Measurements from ENCODE around the gene AVEN. TPM values are rescaled to one million over a fixed set of nuclear protein-coding genes. Genes with fewer than 3 reads are reported as not detected.

The AVEN gene
- polyA plus RNA-seq, 2 of the 4 experiments (the other 2 are of a cell fraction) = 23.8 to 27.2 TPM

- Histone ChIP-seq H3K4me3 (no peak overlapping the region), H3K4me1 (peaks cover 8% of the 10 kb centered on the region; the same call in 2 of the 3 replicates), H3K9me3 (no peaks in the 10 kb centered on the region), H3K27ac (no peak overlapping the region), H3K4me2 (no peak overlapping the region)
- TF ChIP-seq RCOR1 (IDR thresholded peaks at IDR 0.05; ENCODE audit: low read depth, low read length) = no peak
- no peak for TF ChIP-seq RARB (CRISPR knock-in tag; IDR thresholded peaks at IDR 0.05)
- TF ChIP-seq HOXA7 (CRISPR knock-in tag; IDR thresholded peaks at IDR 0.05) = no peak
- no peak for TF ChIP-seq BHLHE40 (IDR thresholded peaks at IDR 0.05; ENCODE audit: low read depth, low read length)
- TF ChIP-seq ZC3H11A (IDR thresholded peaks at IDR 0.05) = no peak
- DNase-seq (ENCODE audit: low read depth in 1 of 2, low spot score in 1 of 2) (no peak), FAIRE-seq (no peak), ATAC-seq (no peak)
- WGBS (ENCODE audit: missing lambda C conversion rate) = 88% methylated on average over 2 of the region's 2 CpGs
- ChIA-PET POLR2A (no interaction called here), CTCF (interaction anchor here (1.5 to 1.7 kb wide), 2 partner anchors 37 to 109 kb away, joined by 4 to 5 read pairs; no protein-coding TSS in a partner anchor)
Observed at GRCh38 chr15:33846142-33846541, 192.9 kb downstream of the AVEN start.

GRCh38 chr15:33844597-33844996 is 194.4 kb downstream of the AVEN start:
- CTCF ChIA-PET = no interaction called here
- POLR2A ChIA-PET = no interaction called here

GRCh38 chr15:33844186-33844585 is 194.8 kb downstream of the AVEN start:
- H3K4me1 ChIP-seq = peaks cover 8% of the 10 kb centered on the region; the same call in 2 of the 3 replicates
- H3K27ac ChIP-seq = no peak overlapping the region
- CTCF ChIA-PET = interaction anchor here (0.5 kb wide), 1 partner anchor 120 kb away, joined by 3 read pairs; no protein-coding TSS in a partner anchor
- WGBS (ENCODE audit: missing lambda C conversion rate) = 68% methylated on average over 4 of the region's 4 CpGs
- ATAC-seq = no peak; a peak in 1 of 6 replicates
- POLR2A ChIA-PET = no interaction called here
- DNase-seq (ENCODE audit: low read depth in 1 of 2, low spot score in 1 of 2) = no peak
- no peak for FAIRE-seq
- TF ChIP-seq GATA3 (IDR thresholded peaks at IDR 0.05; ENCODE audit: borderline replicate concordance) (no peak), USF2 (IDR thresholded peaks at IDR 0.05) (no peak), ESRRA (IDR thresholded peaks at IDR 0.05; ENCODE audit: borderline replicate concordance, low read length) (no peak), HMGXB4 (CRISPR knock-in tag; IDR thresholded peaks at IDR 0.05; ENCODE audit: borderline replicate concordance) (no peak), RNF2 (IDR thresholded peaks at IDR 0.05; ENCODE audit: borderline replicate concordance, low read depth) (no peak), HEYL (CRISPR knock-in tag; IDR thresholded peaks at IDR 0.05) (no peak), HOXB5 (CRISPR knock-in tag; IDR thresholded peaks at IDR 0.05) (no peak)
- no peak overlapping the region for H3K4me3 ChIP-seq
- peak overlapping the region; percentile 29; the same call in 2 of the 3 replicates for H3K4me2 ChIP-seq
- no peaks in the 10 kb centered on the region for H3K9me3 ChIP-seq

More at GRCh38 chr15:33844597-33844996, 194.4 kb downstream of the AVEN start:
- no peak overlapping the region for H3K27ac ChIP-seq
- no peaks in the 10 kb centered on the region for H3K9me3 ChIP-seq
- ATAC-seq (peak in 1 of 2 experiments; percentile 59; a peak in 3 of 6 replicates), DNase-seq (ENCODE audit: low read depth in 1 of 2, low spot score in 1 of 2) (peak; percentile 18 to 27), FAIRE-seq (peak; percentile 78)
- no peak overlapping the region for H3K4me3 ChIP-seq
- 35% methylated on average over 4 of the region's 4 CpGs for WGBS (ENCODE audit: missing lambda C conversion rate)
- no peak for TF ChIP-seq FOXS1 (CRISPR knock-in tag; IDR thresholded peaks at IDR 0.05)
- no peak for TF ChIP-seq FOSL2 (IDR thresholded peaks at IDR 0.05)
- peak; percentile 10; the same call in 1 of the 2 replicates for TF ChIP-seq FOSL2 (CRISPR knock-in tag; IDR thresholded peaks at IDR 0.05)
- peak overlapping the region; percentile 29; the same call in 2 of the 3 replicates for H3K4me2 ChIP-seq
- H3K4me1 ChIP-seq = peaks cover 8% of the 10 kb centered on the region; the same call in 2 of the 3 replicates

GRCh38 chr15:33840615-33841014 is 198.4 kb downstream of the AVEN start:
- H3K4me1 ChIP-seq = peaks cover 8% of the 10 kb centered on the region; the same call in 2 of the 3 replicates
- no peaks in the 10 kb centered on the region for H3K9me3 ChIP-seq
- no peak overlapping the region for H3K4me2 ChIP-seq
- FAIRE-seq (peak; percentile 77), DNase-seq (ENCODE audit: low read depth in 1 of 2, low spot score in 1 of 2) (no peak), ATAC-seq (no peak)
- CTCF ChIA-PET = interaction anchor here (0.7 to 1.4 kb wide), 4 partner anchors 9 to 39 kb away, joined by 3 to 4 read pairs (median 3); no protein-coding TSS in a partner anchor
- WGBS (ENCODE audit: missing lambda C conversion rate) = 64% methylated on average over 3 of the region's 3 CpGs
- no peak overlapping the region for H3K4me3 ChIP-seq
- POLR2A ChIA-PET = no interaction called here
- H3K27ac ChIP-seq = no peak overlapping the region
- TF ChIP-seq NFE2L2 (conservative IDR thresholded peaks at IDR 0.05; ENCODE audit: low read length) (peak; percentile 38; the same call in 1 of the 2 replicates), MAFK (IDR thresholded peaks at IDR 0.05; ENCODE audit: partially characterized antibody) (peak; percentile 87), CHD4 (IDR thresholded peaks at IDR 0.05; ENCODE audit: borderline replicate concordance) (no peak)

Measured in A549 (cell line).